Measurements from ENCODE around the gene MCC.

Gene MCC

GRCh38 chr5:113487781-113488644 is at the start of gene MCC:
Gene MCC, minus strand, starts transcription at chr5:113488453.
- no peak for FAIRE-seq

DNA sequence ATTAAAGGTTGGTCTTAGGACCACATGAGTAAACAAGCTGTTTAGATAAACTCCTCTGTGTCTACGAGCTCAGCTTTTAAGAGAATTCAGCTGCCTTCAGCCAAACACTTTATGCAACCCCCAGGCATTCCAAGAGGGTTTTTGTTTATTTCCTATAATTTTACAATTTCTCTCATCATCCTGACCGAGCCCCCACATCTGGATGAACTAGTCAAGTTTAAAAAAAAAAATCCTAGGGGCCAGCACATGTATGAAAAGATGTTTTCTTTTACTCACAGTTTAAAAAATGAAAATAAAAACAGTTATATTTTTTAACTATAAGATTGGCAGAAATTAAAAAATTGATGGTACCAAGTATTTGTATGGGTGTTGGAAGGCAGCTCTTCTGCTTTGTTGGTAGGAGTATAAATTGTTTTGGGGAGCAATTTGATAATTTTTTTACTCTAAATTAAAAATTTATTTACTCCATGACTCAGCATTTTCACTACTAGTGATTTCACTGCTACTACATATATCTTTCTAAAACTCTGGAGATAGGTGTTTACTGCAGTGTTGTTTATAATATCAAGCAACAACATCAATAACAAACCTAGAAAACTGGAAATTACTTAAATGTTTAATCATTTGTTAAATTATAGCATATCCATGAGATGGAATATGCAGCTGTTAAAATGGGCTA is 43.4 kb upstream of the MCC start:
- no peak for FAIRE-seq

DNA sequence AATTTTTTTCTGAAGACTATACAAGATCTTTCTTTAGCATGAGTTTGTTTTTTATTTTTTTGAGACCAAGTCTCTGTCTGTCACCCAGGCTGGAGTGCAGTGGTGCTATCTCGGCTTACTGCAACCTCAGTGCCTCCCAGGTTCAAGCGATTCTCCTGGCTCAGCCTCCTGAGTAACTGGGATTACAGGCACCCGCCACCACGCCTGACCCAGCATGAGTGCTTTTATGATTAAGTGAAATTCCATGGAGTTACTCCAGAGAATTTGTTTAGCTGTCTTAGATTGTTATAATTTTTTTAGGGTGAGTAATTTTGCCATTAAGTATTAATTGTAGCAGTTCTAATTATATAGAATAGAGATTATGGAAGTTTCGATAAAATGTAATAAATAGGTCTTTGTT is 39.5 kb upstream of the MCC start:
- FAIRE-seq = no peak

DNA sequence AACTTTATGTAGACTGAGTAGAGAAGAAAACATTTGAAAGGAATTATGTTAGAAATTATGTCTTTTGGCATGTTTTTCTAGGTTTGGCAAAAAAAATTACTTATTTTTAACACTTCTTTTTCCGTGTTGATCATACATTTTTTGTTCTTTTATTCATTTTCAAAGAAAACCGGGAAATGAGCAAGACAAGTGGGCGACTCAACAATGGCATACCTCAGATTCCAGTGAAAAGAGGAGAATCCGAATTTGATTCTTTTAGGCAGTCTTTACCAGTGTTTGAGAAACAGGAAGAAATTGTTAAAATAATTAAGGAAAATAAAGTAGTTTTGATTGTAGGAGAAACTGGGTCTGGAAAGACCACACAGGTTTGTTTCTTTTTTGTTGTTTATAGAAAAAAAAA is 38.2 kb upstream of the MCC start:
- FAIRE-seq = no peak

- peak; percentile 24 for FAIRE-seq
Observed at GRCh38 chr5:113524927-113525326, 36.7 kb upstream of the MCC start.

- no peak for FAIRE-seq
Observed at GRCh38 chr5:113523168-113523567, 34.9 kb upstream of the MCC start.

GRCh38 chr5:113520899-113521298 is 32.6 kb upstream of the MCC start:
- FAIRE-seq = no peak

DNA sequence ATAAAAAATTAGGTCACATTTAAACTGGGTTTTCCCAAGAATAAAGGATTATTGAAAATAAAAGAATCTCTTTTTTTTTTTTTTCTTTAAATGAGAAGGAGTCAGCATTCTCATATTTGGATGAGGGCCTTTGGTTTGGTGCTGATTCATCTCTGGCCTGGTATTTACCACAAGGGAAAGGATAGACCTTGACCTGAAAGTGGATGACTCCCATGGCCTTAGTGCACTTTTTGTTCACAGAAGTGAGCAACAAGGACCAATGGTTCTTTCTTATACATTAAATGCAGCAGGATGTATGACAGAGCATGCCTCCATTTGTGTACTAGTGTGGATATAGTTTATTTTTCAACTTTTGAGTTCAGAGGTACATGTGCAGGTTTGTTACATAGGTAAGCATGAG is 32.2 kb upstream of the MCC start:
- FAIRE-seq = no peak

DNA sequence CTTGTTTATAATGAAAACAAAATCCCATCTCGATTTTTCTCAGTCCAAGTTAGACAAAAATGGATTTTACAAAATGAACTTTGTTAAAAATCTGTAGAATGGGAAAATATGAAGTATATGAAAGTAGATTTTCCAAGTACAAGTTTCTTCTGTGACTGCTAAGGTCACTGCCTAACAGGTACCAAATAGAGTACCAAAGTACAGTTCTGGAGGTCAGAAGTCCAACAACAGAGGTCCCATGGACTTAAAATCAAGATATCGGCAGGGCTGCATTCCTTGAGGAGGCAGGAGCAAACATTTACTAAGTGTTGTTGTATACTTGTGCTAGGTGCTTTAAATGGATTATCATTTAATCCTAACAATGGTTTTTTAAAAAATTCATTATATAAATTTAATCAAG is 31.2 kb upstream of the MCC start:
- FAIRE-seq = no peak

- no peak for FAIRE-seq
Observed at GRCh38 chr5:113518884-113519283, 30.6 kb upstream of the MCC start.

DNA sequence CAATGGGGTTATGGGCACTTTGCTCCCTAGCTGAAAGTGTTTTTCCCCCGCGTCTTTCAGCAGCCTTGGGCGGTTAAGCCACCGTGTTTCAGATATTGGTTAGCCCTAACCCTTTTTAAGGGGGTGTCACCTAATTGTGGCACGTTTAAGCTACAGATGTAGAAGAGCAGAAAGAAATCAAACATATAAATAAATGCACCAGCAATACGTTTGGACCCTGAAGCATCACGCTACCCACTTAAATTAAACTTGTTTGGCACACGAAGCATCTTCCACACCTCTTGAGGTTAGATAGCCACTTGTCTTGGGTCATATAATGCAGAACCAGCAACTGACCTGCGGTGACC is 26.0 kb upstream of the MCC start:
- FAIRE-seq = no peak

DNA sequence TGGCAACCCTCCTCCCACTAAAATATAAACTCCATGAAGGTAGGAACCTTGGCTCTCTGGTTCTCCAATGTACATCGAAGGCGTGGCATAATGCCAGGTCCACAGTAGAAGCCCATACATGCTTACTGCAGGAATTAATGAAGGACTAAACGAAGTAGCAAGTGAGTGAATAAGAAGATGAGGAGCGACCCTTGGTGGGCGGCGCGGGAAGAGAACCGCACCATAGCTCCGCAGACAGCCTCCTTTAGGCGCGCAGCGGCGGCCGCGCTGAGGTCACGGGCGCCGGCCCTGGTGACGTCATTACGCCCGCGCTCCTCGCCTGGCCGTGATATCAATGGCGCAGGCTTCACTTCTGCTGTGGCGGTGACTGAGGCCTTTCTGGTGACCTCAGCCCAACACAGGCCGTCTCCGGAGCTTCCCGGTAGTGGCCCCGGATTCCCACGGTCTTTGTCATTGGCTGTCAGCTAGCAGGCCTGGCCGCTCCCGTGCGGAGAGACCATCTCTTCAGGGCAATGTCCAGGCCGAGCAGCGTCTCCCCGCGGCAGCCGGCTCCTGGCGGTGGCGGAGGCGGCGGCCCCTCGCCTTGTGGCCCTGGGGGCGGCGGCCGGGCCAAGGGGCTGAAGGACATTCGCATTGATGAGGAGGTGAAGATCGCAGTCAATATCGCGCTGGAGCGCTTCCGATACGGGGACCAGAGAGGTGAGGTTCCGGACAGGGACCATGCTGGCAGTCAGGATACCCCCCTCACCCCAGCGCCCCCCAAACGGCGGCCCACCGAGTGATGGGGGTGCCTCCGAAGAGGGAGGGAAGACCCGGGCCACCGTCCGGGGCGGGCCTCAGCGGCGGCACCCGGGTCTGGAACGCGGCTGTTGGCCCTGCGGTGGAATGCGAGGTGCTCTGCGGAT is 25.4 kb upstream of the MCC start, which contains the start of gene YTHDC2:
Gene YTHDC2 (plus strand): TSS at position 311 of the 905 bp plus-strand sequence. CDS start 202 bp downstream, at position 513.
- FAIRE-seq = no peak

GRCh38 chr5:113512341-113512740 is 24.1 kb upstream of the MCC start:
- FAIRE-seq = no peak

- no peak for FAIRE-seq
Observed at GRCh38 chr5:113510836-113511451, 22.7 kb upstream of the MCC start.

- no peak for FAIRE-seq
Observed at GRCh38 chr5:113508756-113509155, 20.5 kb upstream of the MCC start.

DNA sequence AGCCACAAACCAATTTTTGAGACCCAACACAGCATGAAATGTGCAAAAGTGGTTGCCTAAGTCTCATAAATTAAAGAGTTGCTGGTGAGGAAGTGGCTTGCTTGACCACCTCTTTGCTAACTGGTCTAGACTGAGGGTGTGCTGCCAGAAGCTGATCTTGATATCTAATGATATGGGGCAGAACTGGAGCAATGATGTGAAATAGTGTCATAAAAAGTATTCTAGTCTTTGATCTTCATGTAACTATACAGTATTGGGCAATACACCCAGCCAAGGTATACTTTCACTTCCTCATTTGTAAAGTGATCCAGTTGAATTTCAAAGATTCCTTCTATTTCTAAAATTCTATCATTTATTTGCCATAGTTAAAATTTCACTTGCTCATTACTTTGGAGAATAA is 19.3 kb upstream of the MCC start:
- FAIRE-seq = no peak

DNA sequence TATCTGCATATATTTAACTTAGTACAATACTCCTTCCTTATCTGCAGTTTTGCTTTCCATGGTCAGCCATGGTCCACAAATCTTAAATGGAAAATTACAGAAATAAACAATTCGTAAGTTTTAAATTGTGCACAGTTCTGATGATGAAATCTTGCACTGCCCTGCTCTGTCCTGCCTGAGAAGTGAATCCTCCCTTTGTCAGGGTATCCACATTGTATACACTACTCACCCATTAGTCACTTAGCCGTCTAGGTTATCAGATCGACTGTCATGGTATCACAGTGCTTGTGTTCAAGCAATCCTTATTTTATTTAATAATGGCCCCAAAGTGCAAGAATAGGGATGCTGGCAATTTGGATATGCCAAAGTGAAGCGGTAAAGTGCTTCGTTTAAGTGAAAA is 16.9 kb upstream of the MCC start:
- FAIRE-seq = no peak

DNA sequence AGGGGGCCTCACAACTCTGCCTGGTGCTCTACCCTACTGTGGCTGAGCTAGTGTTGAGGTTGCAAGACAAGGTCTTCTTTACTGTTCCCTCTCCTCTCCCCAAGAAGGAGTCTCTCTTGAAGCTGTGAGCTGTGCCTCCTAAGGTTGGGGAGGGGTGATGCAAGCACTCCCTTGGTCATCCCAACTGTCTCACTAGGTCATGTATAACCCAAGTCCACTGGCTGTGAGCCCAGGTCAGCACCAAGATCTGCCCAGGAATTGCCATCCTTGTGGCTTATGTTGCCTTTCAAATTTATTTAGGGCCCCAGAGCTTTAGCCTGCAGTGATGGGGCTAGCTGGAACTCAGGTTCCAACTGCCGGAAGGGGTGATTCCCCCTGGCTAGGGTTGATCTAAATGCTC is 14.9 kb upstream of the MCC start:
- no peak for FAIRE-seq

DNA sequence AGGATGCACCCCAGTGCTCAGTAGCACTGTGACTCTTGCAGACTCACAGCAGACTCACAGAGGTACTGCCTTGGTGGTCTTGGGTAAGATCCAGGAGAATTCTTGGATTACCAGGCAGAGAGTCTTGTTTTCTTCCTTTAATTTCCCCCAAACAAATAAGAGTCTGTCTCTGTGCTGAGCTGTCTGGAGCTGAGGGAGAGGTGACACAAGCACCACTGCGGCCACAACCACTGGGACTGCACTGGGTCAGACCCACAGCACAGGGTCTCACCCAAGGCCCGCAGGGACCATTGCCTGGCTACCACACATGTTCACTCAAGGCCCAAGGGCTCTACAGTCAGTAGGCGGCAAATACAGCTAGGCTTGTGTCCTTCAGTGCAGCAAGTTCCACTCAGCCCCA is 13.8 kb upstream of the MCC start:
- no peak for FAIRE-seq

- FAIRE-seq = no peak
Observed at GRCh38 chr5:113495422-113495841, 7.2 kb upstream of the MCC start.

DNA sequence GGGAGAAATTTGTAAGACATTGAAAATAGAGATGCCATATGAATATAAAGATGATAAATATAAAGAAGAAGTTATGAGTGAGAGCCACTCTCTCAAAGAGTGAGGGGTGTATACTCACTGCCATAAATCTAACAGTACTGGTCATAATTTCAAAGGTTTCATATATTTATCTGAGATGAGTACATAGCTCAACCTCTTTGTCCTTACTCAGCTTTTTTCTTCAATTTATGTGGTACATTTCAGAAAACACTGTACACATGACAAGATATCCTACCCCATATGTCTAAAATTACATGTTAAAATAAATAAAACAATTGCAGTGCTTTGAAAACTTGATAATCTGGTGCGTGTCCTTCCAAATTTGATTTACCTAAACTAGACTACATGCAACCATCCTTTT is 5.2 kb upstream of the MCC start:
- no peak for FAIRE-seq

- no peak for FAIRE-seq
Observed at GRCh38 chr5:113491022-113491421, 2.8 kb upstream of the MCC start.

- no peak for FAIRE-seq
Observed at GRCh38 chr5:113490317-113490716, 2.1 kb upstream of the MCC start.
